Hepatocyte (in vitro differentiated cells): ENCODE data around the gene ZGLP1.

Source experiments
- CTCF ChIP-seq: fragments of 200-600 bp; sonication (generic); IDR thresholded peaks from 2 replicates; pipeline ENCODE4 v1.5.1; 2016; ENCODE audit warnings: antibody characterized with exemption, mild to moderate bottlenecking; ENCODE audit not compliant: poor library complexity
- EZH2 ChIP-seq: fragments of 200-600 bp; sonication (generic); IDR thresholded peaks from 2 replicates; pipeline ENCODE4 v1.6.1; 2016; ENCODE audit warnings: antibody characterized with exemption, mild to moderate bottlenecking, borderline replicate concordance
- EZH2phosphoT487 ChIP-seq: fragments of 200-600 bp; sonication (generic); IDR thresholded peaks from one replicate; pipeline ENCODE4 v1.6.1; 2018; ENCODE audit warnings: antibody characterized with exemption, mild to moderate bottlenecking, low read depth, moderate library complexity; ENCODE audit not compliant: unreplicated experiment, severe bottlenecking

GRCh38 chr19:10262771-10263170 lies 46.8 kb downstream of the ZGLP1 start:
- TF ChIP-seq CTCF: no peak
- TF ChIP-seq EZH2: no peak
- no peak for TF ChIP-seq EZH2phosphoT487
